GM11168 (cell line): ENCODE data around the gene NFKBIE.

Source experiments
- in situ Hi-C: fragments of 300-500 bp; cut with MboI; formaldehyde crosslinking; loops from one replicate; pipeline ENCODE4 v1.12.0; 2022; ENCODE audit warnings: low sequenced_read_pairs; ENCODE audit not compliant: unreplicated experiment

The NFKBIE gene

DNA sequence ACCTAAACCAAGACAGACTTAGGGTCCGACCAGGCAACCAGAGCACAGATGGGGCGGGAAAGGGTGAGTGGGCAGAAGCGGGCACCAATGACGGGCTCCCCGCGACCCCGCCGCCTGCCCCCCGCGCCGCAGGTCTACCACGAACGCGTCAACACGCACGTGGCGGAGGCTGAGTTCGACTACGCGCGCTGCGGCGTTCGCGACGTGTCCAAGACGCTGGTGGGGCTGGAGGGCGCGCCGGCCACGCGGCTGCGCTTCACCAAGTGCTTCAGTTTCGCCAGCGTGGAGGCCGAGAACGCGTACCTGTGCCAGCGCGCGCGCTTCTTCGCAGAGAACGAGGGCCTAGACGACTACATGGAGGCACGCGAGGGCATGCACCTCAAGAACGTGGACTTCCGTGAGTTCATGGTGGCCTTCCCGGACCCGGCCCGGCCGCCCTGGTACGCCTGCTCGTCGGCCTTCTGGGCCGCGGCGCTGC lies 10.0 kb upstream of the NFKBIE start:
- in situ Hi-C loops = no loop called here

- in situ Hi-C loops = no loop called here
Measured at GRCh38 chr6:44273617-44274016, 8.3 kb upstream of the NFKBIE start.

GRCh38 chr6:44272999-44273566 lies 7.7 kb upstream of the NFKBIE start:
- in situ Hi-C loops = no loop called here

DNA sequence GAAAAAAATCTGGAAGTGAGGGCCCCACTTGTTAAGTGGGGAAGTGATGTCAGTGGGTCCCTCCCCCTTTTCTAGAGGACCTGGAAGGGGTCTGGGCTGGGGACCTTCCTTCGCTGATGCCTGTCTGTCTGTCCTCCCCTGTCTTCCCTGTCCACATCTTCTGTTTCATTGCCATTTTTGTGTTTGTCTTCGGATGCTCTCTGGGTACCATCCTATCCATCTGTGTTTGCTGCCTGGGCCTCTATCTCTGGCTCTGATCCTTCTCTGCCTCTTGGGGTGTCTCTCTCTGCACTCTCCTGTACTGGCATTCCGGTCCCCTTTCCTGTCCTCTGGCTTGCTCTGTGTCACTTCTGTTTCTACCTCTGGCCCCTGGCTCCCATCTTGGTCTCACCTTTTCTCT lies 7.2 kb upstream of the NFKBIE start:
- in situ Hi-C loops = no loop called here

DNA sequence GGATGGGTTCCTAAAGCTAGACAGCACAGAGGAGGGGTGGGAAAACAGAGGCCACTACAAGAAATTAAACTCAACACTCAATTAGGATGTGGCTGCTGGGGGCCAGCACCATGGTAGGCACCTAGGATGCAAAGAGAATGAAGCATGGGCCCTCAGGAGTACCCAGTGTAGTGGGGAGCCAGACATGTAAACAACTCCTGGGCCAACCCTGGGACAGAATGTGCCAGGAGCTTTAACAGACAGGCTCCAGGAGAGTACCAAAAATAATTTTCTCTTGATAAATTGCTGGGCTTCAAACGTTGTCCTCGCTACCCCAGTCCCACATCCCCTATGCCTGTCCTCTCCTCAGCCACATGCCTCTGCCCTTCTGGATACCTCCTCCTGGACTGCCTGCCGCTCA lies 6.6 kb upstream of the NFKBIE start:
- in situ Hi-C loops = no loop called here

- in situ Hi-C loops = no loop called here
Measured at GRCh38 chr6:44271406-44271723, 6.0 kb upstream of the NFKBIE start.

DNA sequence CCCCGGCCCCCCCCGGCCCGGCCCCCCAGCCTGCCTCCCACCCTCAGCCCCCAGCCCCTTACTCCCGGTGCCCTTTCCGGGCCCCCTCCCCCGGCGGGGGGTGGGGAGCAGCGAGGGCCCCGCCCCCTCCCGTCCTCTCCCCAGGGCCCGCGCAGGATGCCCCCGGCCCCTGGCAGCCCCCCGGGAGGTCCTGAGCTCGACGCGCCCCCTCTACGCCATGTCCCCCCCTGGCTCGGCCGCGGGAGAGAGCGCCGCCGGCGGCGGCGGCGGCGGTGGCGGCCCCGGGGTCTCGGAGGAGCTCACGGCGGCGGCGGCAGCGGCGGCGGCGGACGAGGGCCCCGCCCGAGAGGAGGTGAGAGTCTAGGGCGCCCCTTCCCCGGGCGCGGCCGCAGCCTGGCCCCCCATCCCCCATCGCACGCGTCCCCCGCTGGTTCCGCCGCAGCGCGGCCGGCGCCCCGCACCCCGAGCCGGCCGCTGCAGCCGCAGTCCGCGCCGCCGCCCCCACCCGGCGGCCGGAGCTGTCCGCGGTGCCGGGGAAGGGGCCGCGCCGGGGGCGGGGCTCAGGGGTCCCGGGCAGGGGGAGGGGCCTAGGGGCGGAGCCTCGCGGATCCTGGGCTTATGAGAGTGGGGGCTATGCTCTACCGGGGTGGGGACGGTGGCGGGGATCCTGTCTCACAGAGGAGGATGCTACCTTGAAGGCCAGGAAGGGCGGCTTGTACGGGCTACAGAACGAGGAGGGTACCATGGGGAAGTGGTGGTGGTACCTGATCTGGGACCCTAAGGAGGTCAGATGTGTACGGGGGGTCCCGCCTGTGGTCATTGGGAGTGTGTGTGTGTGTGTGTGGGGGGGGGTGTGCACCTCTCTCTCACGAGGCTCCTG lies 5.4 kb upstream of the NFKBIE start:
- in situ Hi-C loops = no loop called here

- in situ Hi-C loops = no loop called here
Measured at GRCh38 chr6:44269921-44270525, 4.7 kb upstream of the NFKBIE start, which contains the start of gene TMEM151B. TMEM151B (plus strand) TSS chr6:44270450; CDS start chr6:44270743, 293 bp downstream.

GRCh38 chr6:44269178-44269920 lies 4.0 kb upstream of the NFKBIE start:
- in situ Hi-C loops = no loop called here

DNA sequence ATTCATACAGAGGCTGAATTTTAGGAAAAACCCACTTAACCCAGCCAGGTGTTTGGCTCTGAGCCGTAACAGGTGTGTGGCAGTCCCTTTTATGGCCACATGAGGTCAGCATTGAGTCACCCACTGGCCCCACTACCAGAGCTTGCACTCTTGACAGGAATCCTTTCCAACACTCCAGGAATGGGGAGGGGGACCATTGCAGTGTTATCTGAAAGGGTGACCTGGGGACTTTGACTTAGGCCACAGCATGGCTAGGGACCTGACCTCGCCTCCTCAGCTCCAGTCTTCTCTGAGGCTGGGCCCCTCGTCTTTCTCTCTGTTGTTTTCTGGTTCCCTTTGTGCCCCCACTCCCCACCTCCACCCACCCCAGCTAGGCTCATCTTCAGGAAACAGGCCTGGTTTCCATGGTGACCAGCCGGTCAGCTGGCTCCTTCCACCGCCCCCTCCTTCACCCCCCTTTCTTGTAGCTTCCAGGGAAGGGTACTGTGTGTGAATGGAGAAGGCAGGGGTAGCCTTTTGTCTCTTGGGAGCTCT lies 2.8 kb upstream of the NFKBIE start:
- in situ Hi-C loops = no loop called here

GRCh38 chr6:44267252-44267651 lies 1.9 kb upstream of the NFKBIE start:
- in situ Hi-C loops = no loop called here

GRCh38 chr6:44266347-44266746 lies 996 bp upstream of the NFKBIE start:
- in situ Hi-C loops = no loop called here

DNA sequence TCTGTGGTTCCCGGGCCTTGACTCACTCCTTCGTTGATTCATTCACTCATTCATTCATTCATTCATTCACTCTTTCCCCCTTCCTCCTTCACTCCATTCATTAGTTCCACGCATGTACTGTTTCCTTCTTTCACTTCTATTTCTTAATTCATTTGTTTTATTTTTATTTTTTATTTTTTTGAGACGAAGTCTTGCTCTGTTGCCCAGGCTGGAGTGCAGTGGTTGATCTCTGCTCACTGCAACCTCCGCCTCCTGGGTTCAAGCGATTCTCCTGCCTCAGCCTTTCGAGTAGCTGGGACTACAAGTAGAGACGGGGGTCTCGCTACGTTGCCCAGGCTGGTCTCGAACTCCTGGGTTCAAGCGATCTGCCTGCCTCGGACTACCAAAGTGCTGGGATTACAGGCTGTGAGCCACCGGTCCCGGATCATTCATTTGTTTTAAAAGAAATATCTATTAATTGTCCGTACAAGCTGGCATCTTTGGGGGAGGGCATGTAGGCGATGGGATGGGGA lies 427 bp upstream of the NFKBIE start:
- in situ Hi-C loops = no loop called here

GRCh38 chr6:44264154-44265006 lies 971 bp downstream of the NFKBIE start:
- in situ Hi-C loops = no loop called here

DNA sequence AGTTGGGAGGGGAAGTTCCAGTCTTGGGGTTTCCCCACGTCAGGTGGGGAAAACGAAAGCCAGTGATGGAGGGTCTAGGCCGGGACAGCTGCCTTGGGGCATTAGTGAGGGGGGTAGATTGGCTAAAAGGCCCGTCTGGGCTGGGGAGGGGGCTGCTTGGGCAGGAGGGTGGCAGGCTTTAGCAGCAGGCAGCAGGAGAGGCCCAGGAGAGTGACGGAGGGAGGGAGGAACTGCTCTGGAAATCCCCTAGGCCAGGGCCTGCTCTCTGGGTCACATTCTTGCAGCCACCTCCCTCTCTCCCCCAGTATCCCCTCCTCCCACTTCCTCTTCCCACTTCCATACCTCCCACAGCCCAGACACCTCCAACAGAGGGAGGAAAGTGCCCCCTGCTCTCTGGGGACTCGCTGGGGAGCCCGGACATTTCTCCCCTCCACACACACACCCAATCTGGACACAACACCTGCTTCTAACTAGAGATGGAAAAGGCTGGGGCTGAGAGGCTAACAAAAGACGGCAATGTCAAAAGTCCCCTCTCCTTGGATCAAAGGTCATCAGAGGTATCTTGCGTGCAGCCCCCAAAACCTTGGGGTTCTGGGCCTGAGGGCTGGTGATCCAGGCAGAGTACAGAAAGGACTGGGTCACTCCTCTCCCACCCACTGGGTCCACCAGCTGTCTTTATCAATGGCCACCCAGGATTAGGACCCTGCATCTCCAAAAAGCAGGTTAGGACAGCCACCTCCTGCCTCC lies 1.8 kb downstream of the NFKBIE start:
- in situ Hi-C loops = no loop called here

- in situ Hi-C loops = no loop called here
Measured at GRCh38 chr6:44262467-44263353, 2.6 kb downstream of the NFKBIE start.

DNA sequence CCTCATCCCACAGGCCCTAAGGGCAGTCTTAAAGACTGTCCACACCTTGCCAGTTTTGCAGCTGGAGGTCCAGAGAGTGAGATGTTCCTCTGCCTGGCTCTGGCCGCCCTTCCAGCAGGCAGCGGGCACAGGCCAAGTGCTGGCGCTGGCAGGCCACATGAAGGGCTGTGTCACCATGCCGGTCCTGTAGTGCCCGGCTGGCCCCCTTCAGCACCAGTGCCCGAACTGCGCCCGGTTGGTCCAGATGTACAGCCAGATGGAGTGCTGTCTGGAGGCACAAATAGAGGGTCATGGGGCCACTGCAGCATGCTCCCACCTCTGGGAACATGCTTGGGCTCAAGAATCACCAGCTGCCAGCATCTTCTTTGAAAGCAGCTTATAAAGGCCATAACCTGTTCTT lies 3.8 kb downstream of the NFKBIE start:
- in situ Hi-C loops = no loop called here
